WTC11 (cell line): ENCODE data around the gene TBC1D1. TPM values are rescaled to one million over a fixed set of nuclear protein-coding genes. Genes with fewer than 3 reads are reported as not detected.
A peak's percentile ranks its signal among the peaks of the same experiment; 100 is the strongest.

ENCODE experiments used
- ATAC-seq: fragments of 200-7000 bp; cut with Tn5 transposase; 2 replicates; pipeline ENCODE4 v1.10.0; 2021; ENCODE audit warnings: mild to moderate bottlenecking, moderate library complexity
- CTCF ChIA-PET: fragments of 300-600 bp; sonication (Branson Sonifier 250); formaldehyde crosslinking; loops from one replicate; lab custom pipeline; 2021; ENCODE audit warnings: antibody characterized with exemption; lab: Charles Lee
- POLR2A ChIA-PET: fragments of 350-600 bp; sonication (Branson Sonifier 250); formaldehyde crosslinking; loops from one replicate; lab custom pipeline; 2021; ENCODE audit warnings: antibody characterized with exemption; lab: Charles Lee
- DNase-seq: peaks from one replicate; pipeline ENCODE4 v3.0.0; 2021; ENCODE audit warnings: low spot score
- H3K27ac Mint-ChIP-seq: 2 replicates; pipeline ENCODE4 v1.8.0; 2021; ENCODE audit warnings: mixed read lengths
- H3K27me3 Mint-ChIP-seq: 2 replicates; pipeline ENCODE4 v1.8.0; 2021; ENCODE audit warnings: low read depth, mild to moderate bottlenecking, moderate library complexity, mixed read lengths
- H3K36me3 Mint-ChIP-seq: 2 replicates; pipeline ENCODE4 v1.8.0; 2021; ENCODE audit warnings: mixed read lengths
- H3K4me1 Mint-ChIP-seq: 2 replicates; pipeline ENCODE4 v1.8.0; 2022; ENCODE audit warnings: mixed read lengths
- H3K4me3 Mint-ChIP-seq: 2 replicates; pipeline ENCODE4 v1.8.0; 2021; ENCODE audit warnings: mild to moderate bottlenecking, moderate library complexity, mixed read lengths
- H3K9me3 Mint-ChIP-seq: 2 replicates; pipeline ENCODE4 v1.8.0; 2021; ENCODE audit warnings: mixed read lengths
- CBFB ChIP-seq: sonication (generic); formaldehyde crosslinking; IDR thresholded peaks from 2 replicates; pipeline ENCODE4 v1.8.1; 2022; ENCODE audit warnings: mild to moderate bottlenecking, low read depth, missing genetic modification reagents
- CREM ChIP-seq: sonication (generic); formaldehyde crosslinking; IDR thresholded peaks from 2 replicates; pipeline ENCODE4 v1.8.1; 2022; ENCODE audit warnings: mild to moderate bottlenecking, missing genetic modification reagents, moderate library complexity
- ESRRA ChIP-seq: sonication (generic); formaldehyde crosslinking; IDR thresholded peaks from 2 replicates; pipeline ENCODE4 v1.8.1; 2022; ENCODE audit warnings: mild to moderate bottlenecking, missing genetic modification reagents, borderline replicate concordance
- FOXK1 ChIP-seq: sonication (generic); formaldehyde crosslinking; IDR thresholded peaks from 2 replicates; pipeline ENCODE4 v1.8.0; 2022; ENCODE audit warnings: mild to moderate bottlenecking, moderate library complexity, missing genetic modification reagents
- IRF1 ChIP-seq: sonication (generic); formaldehyde crosslinking; IDR thresholded peaks from 2 replicates; pipeline ENCODE4 v1.8.0; 2023; ENCODE audit warnings: missing genetic modification reagents
- JUN ChIP-seq: sonication (generic); formaldehyde crosslinking; IDR thresholded peaks from 2 replicates; pipeline ENCODE4 v1.8.0; 2023; ENCODE audit warnings: mild to moderate bottlenecking, missing genetic modification reagents
- MLX ChIP-seq: sonication (generic); formaldehyde crosslinking; IDR thresholded peaks from 2 replicates; pipeline ENCODE4 v1.8.1; 2023; ENCODE audit warnings: mild to moderate bottlenecking, missing genetic modification reagents, moderate library complexity
- MXD4 ChIP-seq: fragments of 250-450 bp; sonication (Bioruptor Pico); IDR thresholded peaks from 2 replicates; pipeline ENCODE4 v1.8.0; 2021; ENCODE audit warnings: mild to moderate bottlenecking, moderate library complexity, borderline replicate concordance
- NFATC4 ChIP-seq: fragments of 250-450 bp; sonication (Bioruptor Pico); IDR thresholded peaks from 2 replicates; pipeline ENCODE4 v1.9.0; 2021; ENCODE audit warnings: mild to moderate bottlenecking
- NFE2L1 ChIP-seq: sonication (generic); formaldehyde crosslinking; IDR thresholded peaks from 2 replicates; pipeline ENCODE4 v1.8.1; 2023; ENCODE audit warnings: missing genetic modification reagents
- NFYB ChIP-seq: sonication (generic); formaldehyde crosslinking; conservative IDR thresholded peaks from 2 replicates; pipeline ENCODE4 v1.8.0; 2022; ENCODE audit warnings: low read depth, missing genetic modification reagents
- NR3C1 ChIP-seq: sonication (generic); formaldehyde crosslinking; conservative IDR thresholded peaks from 2 replicates; pipeline ENCODE4 v1.8.1; 2023; ENCODE audit warnings: low read depth, mild to moderate bottlenecking, missing genetic modification reagents
- PREB ChIP-seq: sonication (generic); formaldehyde crosslinking; IDR thresholded peaks from 2 replicates; pipeline ENCODE4 v1.8.1; 2022; ENCODE audit warnings: mild to moderate bottlenecking, missing genetic modification reagents, moderate library complexity, borderline replicate concordance
- USF2 ChIP-seq: sonication (generic); formaldehyde crosslinking; IDR thresholded peaks from 2 replicates; pipeline ENCODE4 v1.8.1; 2023; ENCODE audit warnings: mild to moderate bottlenecking, missing genetic modification reagents, moderate library complexity
- ZMAT4 ChIP-seq: fragments of 250-450 bp; sonication (Bioruptor Pico); IDR thresholded peaks from 2 replicates; pipeline ENCODE4 v1.9.0; 2021; ENCODE audit warnings: mild to moderate bottlenecking
- ZNF219 ChIP-seq: sonication (generic); formaldehyde crosslinking; IDR thresholded peaks from 2 replicates; pipeline ENCODE4 v1.8.0; 2023; ENCODE audit warnings: missing genetic modification reagents, mild to moderate bottlenecking, borderline replicate concordance
- ZNF232 ChIP-seq: sonication (generic); formaldehyde crosslinking; IDR thresholded peaks from 2 replicates; pipeline ENCODE4 v1.8.0; 2022; ENCODE audit warnings: mild to moderate bottlenecking, missing genetic modification reagents
- ZNF281 ChIP-seq: sonication (generic); formaldehyde crosslinking; IDR thresholded peaks from 2 replicates; pipeline ENCODE4 v1.8.0; 2023; ENCODE audit warnings: mild to moderate bottlenecking, missing genetic modification reagents
- ZNF396 ChIP-seq: fragments of 250-450 bp; sonication (Bioruptor Pico); IDR thresholded peaks from 2 replicates; pipeline ENCODE4 v1.8.0; 2021; ENCODE audit warnings: mild to moderate bottlenecking, moderate library complexity, borderline replicate concordance
- total RNA-seq: library from RNA; stranded (reverse); gene quantifications from 3 replicates; pipeline ENCODE4 v1.2.3, GENCODE V29; 2021

TBC1D1 gene
- total RNA-seq, 1 experiment from 2014 or later, result 134 TPM

- TF ChIP-seq NFYB (CRISPR knock-in tag), result no peak
- TF ChIP-seq FOXK1 (CRISPR knock-in tag), result no peak
- no peak for TF ChIP-seq NR3C1 (CRISPR knock-in tag)
- TF ChIP-seq ZNF396 (CRISPR knock-in tag), result no peak
- no peak for TF ChIP-seq MXD4 (CRISPR knock-in tag)
- TF ChIP-seq PREB, result no peak
- TF ChIP-seq NFE2L1 (CRISPR knock-in tag), result no peak
- no peak for TF ChIP-seq USF2 (CRISPR knock-in tag)
- TF ChIP-seq JUN (CRISPR knock-in tag), result no peak
- ATAC-seq (no peak), DNase-seq (no peak)
- Mint-ChIP-seq H3K4me1 (peaks cover 22% of the 10 kb centered on the region), H3K4me3 (no peak overlapping the region), H3K27me3 (no peaks in the 10 kb centered on the region), H3K9me3 (no peaks in the 10 kb centered on the region), H3K36me3 (no peaks in the 10 kb centered on the region; the same call in 1 of the 2 replicates), H3K27ac (0 out of 2 replicates have a peak overlapping the region, but pooled peaks have one; percentile 9)
- ChIA-PET CTCF (no interaction called here), POLR2A (no interaction called here)
These were observed 120.8 kb downstream of the TBC1D1 start for GRCh38 chr4:38011511-38012162.

- no peaks in the 10 kb centered on the region; the same call in 1 of the 2 replicates for H3K36me3 Mint-ChIP-seq
- no peaks in the 10 kb centered on the region for H3K9me3 Mint-ChIP-seq
- H3K27ac Mint-ChIP-seq, result peak overlapping the region; percentile 79; the same call in 1 of the 2 replicates
- H3K4me1 Mint-ChIP-seq, result peaks cover 9% of the 10 kb centered on the region
- ChIA-PET POLR2A (no interaction called here), CTCF (no interaction called here)
- no peaks in the 10 kb centered on the region for H3K27me3 Mint-ChIP-seq
- H3K4me3 Mint-ChIP-seq, result no peak overlapping the region
- ATAC-seq (no peak), DNase-seq (no peak)
- no peak for TF ChIP-seq NFATC4 (CRISPR knock-in tag)
These were observed 122.8 kb downstream of the TBC1D1 start for GRCh38 chr4:38013461-38014366.

GRCh38 chr4:38014421-38014852 lies 123.6 kb downstream of the TBC1D1 start:
- H3K27me3 Mint-ChIP-seq, result no peaks in the 10 kb centered on the region
- no peak overlapping the region for H3K4me3 Mint-ChIP-seq
- H3K27ac Mint-ChIP-seq, result peak overlapping the region; percentile 79
- DNase-seq, result no peak
- POLR2A ChIA-PET, result no interaction called here
- H3K36me3 Mint-ChIP-seq, result peaks cover 5% of the 10 kb centered on the region; the same call in 1 of the 2 replicates
- CTCF ChIA-PET, result no interaction called here
- peaks cover 8% of the 10 kb centered on the region; the same call in 1 of the 2 replicates for H3K4me1 Mint-ChIP-seq
- no peaks in the 10 kb centered on the region for H3K9me3 Mint-ChIP-seq
- ATAC-seq, result peak; percentile 34; the same call in 1 of the 2 replicates
- TF ChIP-seq JUN (CRISPR knock-in tag) (no peak), ZNF232 (CRISPR knock-in tag) (no peak), IRF1 (CRISPR knock-in tag) (no peak), ZMAT4 (CRISPR knock-in tag) (no peak), ZNF281 (CRISPR knock-in tag) (no peak), PREB (no peak), ESRRA (CRISPR knock-in tag) (no peak), NFYB (CRISPR knock-in tag) (no peak), ZNF219 (CRISPR knock-in tag) (no peak), NFATC4 (CRISPR knock-in tag) (no peak), MLX (no peak), USF2 (CRISPR knock-in tag) (no peak), CBFB (CRISPR knock-in tag) (no peak), CREM (CRISPR knock-in tag) (no peak)
